OCI-M2 (cell line): ENCODE measurements around the gene GNA12.
"Not testable (repeated sequence)": the region's sequence is repeated elsewhere in the genome, so short reads cannot be mapped to it uniquely, and the experiment has no call there.

Experiments
- DNase-seq: peaks from one replicate; lab custom pipeline; 2025; ENCODE audit not compliant: unreplicated experiment; lab: John Stamatoyannopoulos, UW

The GNA12 gene

DNA sequence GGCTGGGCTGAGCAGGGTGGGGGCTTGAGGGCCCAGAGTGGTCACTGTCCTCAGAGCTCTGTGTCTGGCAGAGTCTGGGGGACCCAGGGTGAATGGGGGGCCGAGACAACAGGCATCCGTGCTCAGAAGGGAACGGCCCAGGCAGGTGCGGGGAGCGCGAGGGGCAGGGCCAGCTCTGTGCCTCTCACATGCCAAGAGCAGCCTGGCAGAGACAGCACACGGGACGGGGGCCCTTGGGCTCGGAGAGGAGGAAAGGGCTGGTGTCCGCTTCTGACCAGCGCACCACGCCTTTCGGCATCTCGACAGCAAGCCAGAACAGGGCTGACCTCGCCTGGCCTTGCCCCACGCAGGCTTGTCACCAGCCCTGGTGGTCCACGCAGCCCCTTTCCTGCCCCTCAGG, 142.7 kb downstream of the GNA12 start:
- no peak for DNase-seq

- no peak for DNase-seq
Observed at GRCh38 chr7:2700141-2700850, 143.8 kb downstream of the GNA12 start.

DNA sequence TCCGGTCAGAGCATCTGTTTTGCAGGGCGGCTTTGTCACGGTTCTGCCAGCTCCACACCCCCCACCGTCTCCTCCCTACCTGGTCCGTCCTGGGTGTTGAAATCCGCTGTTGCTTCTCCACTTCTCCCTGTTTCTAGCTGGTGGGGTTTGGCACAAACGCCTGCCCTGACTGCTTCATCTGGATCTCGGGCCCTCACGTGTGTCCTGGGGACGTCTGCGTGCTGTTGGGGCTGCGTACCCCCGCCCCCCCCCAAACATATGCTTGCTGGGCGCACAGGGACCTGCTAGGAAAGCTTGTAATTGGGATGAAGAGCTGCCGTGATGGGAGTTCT, 144.9 kb downstream of the GNA12 start:
- no peak for DNase-seq

DNA sequence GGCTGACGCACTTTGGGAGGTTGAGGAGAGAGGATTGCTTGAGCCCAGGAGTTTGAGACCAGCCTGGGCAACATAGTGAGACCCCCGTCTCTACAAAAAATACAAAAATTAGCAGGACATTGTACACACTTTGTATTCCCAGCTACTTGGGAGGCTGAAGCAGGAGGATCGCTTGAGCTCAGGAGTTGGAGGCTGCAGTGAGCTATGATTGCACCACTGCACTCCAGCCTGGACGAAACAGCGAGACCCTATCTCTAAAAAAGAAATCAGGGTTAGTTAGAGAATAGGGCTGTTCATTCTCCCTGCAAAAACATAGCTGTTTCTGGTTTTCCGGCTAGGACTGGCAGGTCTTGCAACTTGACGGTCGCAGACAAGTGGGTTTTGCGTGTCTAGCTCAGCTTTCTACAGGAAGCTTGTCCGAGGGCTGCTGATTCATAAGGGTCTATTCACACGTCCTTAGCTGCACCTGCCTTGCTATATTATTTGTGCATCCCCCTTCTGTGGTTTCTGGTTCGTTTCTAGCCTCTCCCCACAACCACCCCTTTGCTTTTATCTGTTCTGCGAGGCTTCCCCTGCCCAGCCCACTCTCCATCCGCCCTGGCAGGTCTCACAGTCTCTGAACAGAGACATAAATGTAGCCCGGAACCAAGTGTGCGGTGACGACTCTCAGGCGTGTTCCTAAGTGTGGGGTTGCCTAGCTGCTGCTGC, 145.4 kb downstream of the GNA12 start:
- no peak for DNase-seq

DNA sequence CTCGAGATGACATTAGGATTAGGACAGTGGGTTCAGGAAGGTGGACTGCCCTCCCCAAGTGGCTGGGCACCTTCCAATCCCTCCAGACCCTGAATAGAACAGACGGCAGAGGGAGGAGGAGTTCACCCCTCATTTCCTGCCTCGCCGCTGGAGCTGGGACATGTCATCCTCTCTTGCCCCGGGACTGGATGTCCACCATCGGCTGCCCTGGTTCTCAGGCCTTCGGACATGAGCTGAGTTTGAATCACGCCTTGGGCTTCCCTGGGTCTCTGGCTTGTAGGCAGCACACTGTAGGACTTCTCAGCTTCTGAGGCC, 150.0 kb downstream of the GNA12 start:
- DNase-seq, result not testable (repeated sequence)

- DNase-seq, result not testable (repeated sequence)
Observed at GRCh38 chr7:2693420-2694121, 150.5 kb downstream of the GNA12 start.

- no peak for DNase-seq
Observed at GRCh38 chr7:2692543-2692942, 151.6 kb downstream of the GNA12 start.

GRCh38 chr7:2691932-2692439, 152.1 kb downstream of the GNA12 start:
- DNase-seq, result not testable (repeated sequence)

DNA sequence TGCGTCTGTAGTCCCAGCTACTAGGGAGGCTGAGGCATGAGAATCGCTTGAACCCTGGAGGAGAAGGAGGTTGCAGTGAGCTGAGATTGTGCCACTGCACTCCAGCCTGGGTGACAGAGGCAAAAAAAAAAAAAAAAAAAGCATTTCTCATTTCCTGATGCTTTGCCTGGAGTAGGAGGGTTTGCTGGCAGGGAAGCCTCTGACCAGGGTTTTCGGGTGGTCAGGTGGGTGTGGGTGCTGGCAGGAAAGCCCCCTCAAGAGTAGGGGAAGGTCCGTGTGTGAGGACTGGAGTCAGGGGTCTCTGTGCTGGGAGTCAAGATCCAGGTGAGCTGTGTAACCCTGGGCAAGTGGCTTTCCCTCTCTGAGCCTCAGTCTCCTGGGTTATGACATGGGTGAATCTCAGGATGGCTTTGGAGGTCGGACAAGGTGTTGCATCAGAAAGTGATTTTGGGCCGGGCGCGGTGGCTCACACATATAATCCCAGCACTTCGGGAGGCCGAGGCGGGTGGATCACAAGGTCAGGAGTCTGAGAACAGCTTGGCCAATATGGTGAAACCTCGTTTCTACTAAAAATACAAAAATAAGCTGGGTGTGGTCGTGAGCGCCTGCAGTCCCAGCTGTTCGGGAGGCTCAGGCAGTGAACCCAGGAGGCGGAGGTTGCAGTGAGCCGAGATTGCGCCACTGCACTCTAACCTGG, 152.9 kb downstream of the GNA12 start:
- DNase-seq, result no peak

GRCh38 chr7:2689951-2690705, 154.0 kb downstream of the GNA12 start:
- no peak for DNase-seq

GRCh38 chr7:2689343-2689847, 154.7 kb downstream of the GNA12 start:
- DNase-seq, result no peak

DNA sequence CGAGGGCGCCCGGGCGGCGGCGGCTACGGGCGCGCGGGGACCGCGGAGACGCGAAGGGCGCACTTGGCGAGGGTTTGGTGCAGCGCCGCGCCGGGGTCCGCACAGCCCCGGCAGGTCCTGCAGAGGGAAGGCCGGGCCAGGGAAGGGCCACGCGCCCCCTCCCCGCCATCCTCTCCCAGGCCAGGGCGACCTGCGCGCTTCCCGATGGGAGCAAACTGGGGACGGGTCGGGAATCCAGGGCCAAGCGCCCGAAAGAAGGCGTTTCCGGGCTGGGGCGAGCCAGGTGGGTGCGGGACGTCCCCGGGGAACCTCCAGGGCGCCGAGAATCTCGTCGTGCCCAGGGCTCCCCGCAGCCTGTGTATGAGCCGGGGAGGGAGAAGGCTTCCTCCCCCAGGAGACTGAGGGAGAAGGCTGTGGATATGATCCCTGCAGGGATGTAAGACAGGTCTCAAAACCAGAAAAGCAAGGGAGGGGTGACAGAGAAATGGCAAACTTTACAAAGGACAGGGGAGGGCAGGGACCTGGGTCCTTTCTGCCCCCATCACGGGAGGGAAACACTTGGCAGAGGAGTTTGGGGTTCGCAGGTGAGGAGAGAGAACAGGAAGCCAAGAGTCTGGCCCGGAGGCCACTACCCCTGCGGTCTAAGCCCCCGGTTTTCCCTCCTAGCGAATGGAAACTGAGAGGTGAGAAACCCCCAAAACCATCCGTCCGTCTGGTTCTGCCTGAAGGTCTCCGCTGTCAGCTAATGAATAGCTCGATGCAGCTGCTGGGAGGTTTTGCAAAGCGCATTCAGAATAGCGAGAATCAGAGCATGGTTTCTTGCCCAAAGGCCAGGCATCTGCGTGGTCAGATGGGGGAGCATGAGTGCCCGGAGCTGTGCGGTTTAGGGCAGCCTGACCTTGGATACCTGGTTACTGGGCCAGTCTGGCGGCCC, 155.4 kb downstream of the GNA12 start:
- no peak for DNase-seq

DNA sequence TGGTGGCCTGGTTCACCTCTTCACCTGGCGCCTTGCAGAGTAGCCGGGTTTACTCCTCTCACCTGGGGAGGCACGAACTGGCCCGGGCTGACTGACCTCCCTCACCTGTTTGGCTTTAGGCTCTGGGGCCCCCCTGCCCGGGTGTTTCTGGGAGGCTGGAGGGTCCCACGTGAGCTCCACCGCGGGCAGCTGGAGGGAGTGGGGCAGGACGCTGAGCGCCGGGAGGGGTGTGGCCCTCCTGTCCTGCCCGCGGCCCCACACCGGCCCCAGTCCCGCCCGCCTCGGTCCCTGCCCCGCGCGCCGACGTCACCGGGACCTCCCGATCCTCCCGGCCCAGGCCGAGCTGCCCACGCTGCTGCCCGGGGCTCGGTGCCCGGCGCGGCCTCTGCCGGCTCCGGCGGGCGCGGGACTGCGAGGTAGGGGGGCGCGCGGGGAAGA, 156.2 kb downstream of the GNA12 start, which contains the start of gene AMZ1:
Gene AMZ1, plus strand, starts transcription at position 322 of the 438 bp plus-strand sequence. CDS start 12,250 bp downstream, outside the sequence.
- no peak for DNase-seq

DNA sequence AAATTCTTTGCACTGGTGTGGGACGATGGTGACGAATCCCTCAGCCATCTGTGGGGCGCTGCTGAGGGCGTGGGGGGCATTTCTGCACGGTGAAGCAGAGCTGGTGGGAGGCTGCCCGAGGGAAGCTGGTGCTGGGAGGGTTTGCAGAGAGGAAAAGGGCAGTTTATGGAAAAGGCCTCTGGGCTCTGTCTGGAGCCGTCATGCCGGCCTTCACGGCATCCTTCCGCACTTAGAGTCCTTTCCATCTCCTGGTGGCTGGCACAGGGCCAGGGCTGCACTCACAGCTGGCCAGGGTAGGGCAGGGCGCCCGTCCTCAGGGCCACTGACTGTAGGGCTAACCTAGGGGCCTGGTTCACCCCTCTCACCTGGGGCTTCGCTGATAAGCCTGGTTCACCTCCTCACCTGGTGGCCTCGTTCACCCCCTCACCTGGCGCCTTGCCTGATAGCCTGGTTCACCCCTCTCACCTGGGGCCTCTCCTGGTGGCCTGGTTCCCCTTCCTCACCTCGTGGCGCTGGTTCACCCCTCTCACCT, 156.7 kb downstream of the GNA12 start:
- no peak for DNase-seq

DNA sequence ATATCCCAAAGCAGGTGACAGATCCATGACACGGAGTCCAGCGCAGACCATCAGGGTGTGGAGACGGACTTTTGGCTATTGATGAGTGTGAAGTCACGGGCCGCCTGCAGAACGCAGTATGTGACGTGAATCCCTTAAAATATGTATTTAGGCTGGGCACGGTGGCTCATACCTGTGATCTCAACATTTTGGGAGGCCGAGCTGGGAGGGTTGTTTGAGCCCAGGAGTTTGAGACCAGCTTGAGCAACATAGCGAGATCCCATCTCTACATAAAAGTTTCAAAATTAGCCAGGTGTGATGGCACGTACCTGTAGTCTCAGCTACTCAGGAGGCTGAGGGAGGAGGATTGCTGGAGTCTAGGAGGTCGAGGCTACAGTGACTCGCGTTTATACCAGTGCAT, 158.0 kb downstream of the GNA12 start:
- DNase-seq, result no peak

- DNase-seq, result no peak
Observed at GRCh38 chr7:2684501-2684900, 159.6 kb downstream of the GNA12 start.

GRCh38 chr7:2681929-2682799, 161.9 kb downstream of the GNA12 start:
- no peak for DNase-seq
